SK-N-SH treated with all-trans-retinoic acid at 6 μM for 48 hours (cell line): ENCODE measurements around the gene CNMD.

ENCODE experiments used
- ATAC-seq: fragments of 200-7000 bp; cut with Tn5 transposase; 3 replicates; pipeline ENCODE4 v1.9.1; 2020; ENCODE audit warnings: mild to moderate bottlenecking, moderate library complexity
- ARNTL ChIP-seq: fragments of 450-650 bp; formaldehyde crosslinking; IDR thresholded peaks from 2 replicates; pipeline ENCODE4 v1.5.0; 2020; ENCODE audit warnings: low read depth, mild to moderate bottlenecking, moderate library complexity, borderline replicate concordance
- CREB5 ChIP-seq: fragments of 250-450 bp; sonication (Bioruptor Pico); IDR thresholded peaks from 2 replicates; pipeline ENCODE4 v1.5.1; 2020; ENCODE audit warnings: low read depth, mild to moderate bottlenecking, moderate library complexity
- CSDC2 ChIP-seq: fragments of 250-450 bp; sonication (Bioruptor Pico); IDR thresholded peaks from 2 replicates; pipeline ENCODE4 v1.5.0; 2020; ENCODE audit warnings: mild to moderate bottlenecking, moderate library complexity
- CSRNP3 ChIP-seq: fragments of 250-450 bp; sonication (Bioruptor Pico); IDR thresholded peaks from 2 replicates; pipeline ENCODE4 v1.5.1; 2021; ENCODE audit warnings: mild to moderate bottlenecking, moderate library complexity
- ESRRG ChIP-seq: fragments of 250-450 bp; sonication (Bioruptor Pico); IDR thresholded peaks from 2 replicates; pipeline ENCODE4 v1.6.1; 2021; ENCODE audit warnings: mild to moderate bottlenecking
- GLIS3 ChIP-seq: fragments of 250-450 bp; sonication (Bioruptor Pico); IDR thresholded peaks from 2 replicates; pipeline ENCODE4 v1.5.0; 2020; ENCODE audit warnings: mild to moderate bottlenecking, moderate library complexity
- ISL1 ChIP-seq: fragments of 250-450 bp; sonication (Bioruptor Pico); IDR thresholded peaks from 2 replicates; pipeline ENCODE4 v2.1.2; 2022; ENCODE audit warnings: mild to moderate bottlenecking, moderate library complexity
- OSR1 ChIP-seq: fragments of 250-450 bp; sonication (Bioruptor Pico); IDR thresholded peaks from 2 replicates; pipeline ENCODE4 v1.8.0; 2022; ENCODE audit warnings: moderate library complexity, mild to moderate bottlenecking, inconsistent platforms
- PATZ1 ChIP-seq: fragments of 250-450 bp; sonication (Bioruptor Pico); IDR thresholded peaks from 2 replicates; pipeline ENCODE4 v1.8.0; 2020; ENCODE audit warnings: mild to moderate bottlenecking, moderate library complexity, borderline replicate concordance
- PPARA ChIP-seq: fragments of 250-450 bp; sonication (Bioruptor Pico); IDR thresholded peaks from 2 replicates; pipeline ENCODE4 v1.5.0; 2020; ENCODE audit warnings: mild to moderate bottlenecking, borderline replicate concordance
- RARB ChIP-seq: fragments of 250-450 bp; sonication (Bioruptor Pico); IDR thresholded peaks from 2 replicates; pipeline ENCODE4 v1.8.0; 2021; ENCODE audit warnings: mild to moderate bottlenecking, moderate library complexity
- SNAI2 ChIP-seq: fragments of 250-450 bp; sonication (Bioruptor Pico); IDR thresholded peaks from 2 replicates; pipeline ENCODE4 v1.5.0; 2020; ENCODE audit warnings: mild to moderate bottlenecking, moderate library complexity
- TCF4 ChIP-seq: fragments of 250-450 bp; sonication (Bioruptor Pico); IDR thresholded peaks from 2 replicates; pipeline ENCODE4 v1.8.0; 2021; ENCODE audit warnings: mild to moderate bottlenecking, moderate library complexity, borderline replicate concordance
- ZC3H10 ChIP-seq: fragments of 250-450 bp; sonication (Bioruptor Pico); IDR thresholded peaks from 2 replicates; pipeline ENCODE4 v1.5.1; 2021; ENCODE audit warnings: mild to moderate bottlenecking, moderate library complexity
- ZFP30 ChIP-seq: fragments of 450-650 bp; formaldehyde crosslinking; IDR thresholded peaks from 2 replicates; pipeline ENCODE4 v1.5.0; 2022; ENCODE audit warnings: mild to moderate bottlenecking, moderate library complexity
- ZNF565 ChIP-seq: fragments of 450-650 bp; formaldehyde crosslinking; conservative IDR thresholded peaks from 2 replicates; pipeline ENCODE4 v1.5.0; 2020; ENCODE audit warnings: low read depth, mild to moderate bottlenecking, moderate library complexity
- ZNF70 ChIP-seq: fragments of 450-650 bp; formaldehyde crosslinking; IDR thresholded peaks from 2 replicates; pipeline ENCODE4 v1.5.0; 2020; ENCODE audit warnings: mild to moderate bottlenecking, moderate library complexity
- ZNF8 ChIP-seq: fragments of 450-650 bp; formaldehyde crosslinking; IDR thresholded peaks from 2 replicates; pipeline ENCODE4 v1.5.0; 2020; ENCODE audit warnings: mild to moderate bottlenecking, moderate library complexity
- TF ChIP-seq, protein P1 (sequence below): fragments of 250-450 bp; sonication (Bioruptor Pico); IDR thresholded peaks from 2 replicates; pipeline ENCODE4 v1.8.0; 2021; ENCODE audit warnings: low read depth, mild to moderate bottlenecking, moderate library complexity, borderline replicate concordance
- TF ChIP-seq, protein P2 (sequence below): fragments of 250-450 bp; sonication (Bioruptor Pico); IDR thresholded peaks from 2 replicates; pipeline ENCODE4 v1.5.0; 2020; ENCODE audit warnings: mild to moderate bottlenecking, moderate library complexity

Gene CNMD

DNA sequence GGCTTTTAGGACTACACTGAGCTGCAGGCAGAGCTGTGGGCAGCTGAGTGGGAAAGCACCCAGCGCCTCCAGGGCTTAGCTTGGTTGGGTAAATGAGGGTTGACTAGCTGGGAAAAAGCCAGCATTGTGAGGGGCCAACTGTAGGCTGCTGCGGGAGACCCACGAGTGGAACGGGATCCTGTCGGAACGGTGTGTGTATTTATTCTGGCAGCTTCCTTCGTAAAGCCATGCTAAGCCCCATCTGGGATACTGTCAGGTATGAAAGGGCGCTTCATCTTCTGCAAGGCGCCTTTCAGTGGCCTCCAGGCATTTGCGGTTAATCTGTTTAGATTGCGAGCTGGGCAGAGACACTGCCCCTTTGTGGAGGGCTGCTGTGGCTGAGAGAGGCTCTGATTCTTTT lies 39.5 kb upstream of the CNMD start:
- no peak for TF ChIP-seq ZNF8 (CRISPR knock-in tag)
- no peak for TF ChIP-seq ESRRG
- no peak for ATAC-seq

DNA sequence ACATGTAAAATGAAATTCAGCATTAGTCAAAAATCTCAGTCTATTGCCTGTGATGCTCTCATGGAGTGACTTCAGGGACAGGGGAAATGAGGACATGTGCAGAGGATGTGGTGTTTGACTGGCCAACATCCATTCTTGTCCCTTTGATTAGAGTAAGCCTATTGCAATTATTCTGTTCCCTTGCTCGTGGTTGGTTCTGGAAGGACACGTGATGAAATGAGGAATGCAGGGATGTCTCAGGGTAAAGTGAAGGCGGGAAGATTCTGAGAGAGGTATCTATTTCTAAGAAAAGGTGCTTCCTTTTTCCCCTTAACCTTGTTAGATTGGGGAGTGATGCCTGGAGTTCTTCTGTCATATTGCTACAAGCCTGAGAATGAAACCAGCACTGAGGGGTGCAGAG lies 37.1 kb upstream of the CNMD start:
- TF ChIP-seq PPARA (CRISPR knock-in tag) (no peak), ZFP30 (CRISPR knock-in tag) (no peak), RARB (CRISPR knock-in tag) (no peak), ZC3H10 (no peak), CSDC2 (no peak), ZNF565 (CRISPR knock-in tag) (no peak), PATZ1 (CRISPR knock-in tag) (no peak), GLIS3 (CRISPR knock-in tag) (no peak), ESRRG (no peak), CSRNP3 (CRISPR knock-in tag) (no peak), TCF4 (CRISPR knock-in tag) (no peak), CREB5 (CRISPR knock-in tag) (no peak), ARNTL (no peak), OSR1 (CRISPR knock-in tag) (no peak), ZNF8 (CRISPR knock-in tag) (no peak)
- TF ChIP-seq, protein P1, sequence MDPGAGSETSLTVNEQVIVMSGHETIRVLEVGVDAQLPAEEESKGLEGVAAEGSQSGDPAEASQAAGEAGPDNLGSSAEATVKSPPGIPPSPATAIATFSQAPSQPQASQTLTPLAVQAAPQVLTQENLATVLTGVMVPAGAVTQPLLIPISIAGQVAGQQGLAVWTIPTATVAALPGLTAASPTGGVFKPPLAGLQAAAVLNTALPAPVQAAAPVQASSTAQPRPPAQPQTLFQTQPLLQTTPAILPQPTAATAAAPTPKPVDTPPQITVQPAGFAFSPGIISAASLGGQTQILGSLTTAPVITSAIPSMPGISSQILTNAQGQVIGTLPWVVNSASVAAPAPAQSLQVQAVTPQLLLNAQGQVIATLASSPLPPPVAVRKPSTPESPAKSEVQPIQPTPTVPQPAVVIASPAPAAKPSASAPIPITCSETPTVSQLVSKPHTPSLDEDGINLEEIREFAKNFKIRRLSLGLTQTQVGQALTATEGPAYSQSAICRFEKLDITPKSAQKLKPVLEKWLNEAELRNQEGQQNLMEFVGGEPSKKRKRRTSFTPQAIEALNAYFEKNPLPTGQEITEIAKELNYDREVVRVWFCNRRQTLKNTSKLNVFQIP (CRISPR knock-in tag): no peak
- ATAC-seq: no peak

- TF ChIP-seq SNAI2 (no peak), OSR1 (CRISPR knock-in tag) (no peak), ZNF565 (CRISPR knock-in tag) (no peak), RARB (CRISPR knock-in tag) (no peak), PATZ1 (CRISPR knock-in tag) (no peak), ZC3H10 (no peak), TCF4 (CRISPR knock-in tag) (no peak), ZNF70 (CRISPR knock-in tag) (no peak), CSRNP3 (CRISPR knock-in tag) (no peak), ZNF8 (CRISPR knock-in tag) (no peak), ISL1 (CRISPR knock-in tag) (no peak), GLIS3 (CRISPR knock-in tag) (no peak), PPARA (CRISPR knock-in tag) (no peak), CREB5 (CRISPR knock-in tag) (no peak), ARNTL (no peak)
- TF ChIP-seq, protein P1 (CRISPR knock-in tag): no peak
- TF ChIP-seq, protein P2, sequence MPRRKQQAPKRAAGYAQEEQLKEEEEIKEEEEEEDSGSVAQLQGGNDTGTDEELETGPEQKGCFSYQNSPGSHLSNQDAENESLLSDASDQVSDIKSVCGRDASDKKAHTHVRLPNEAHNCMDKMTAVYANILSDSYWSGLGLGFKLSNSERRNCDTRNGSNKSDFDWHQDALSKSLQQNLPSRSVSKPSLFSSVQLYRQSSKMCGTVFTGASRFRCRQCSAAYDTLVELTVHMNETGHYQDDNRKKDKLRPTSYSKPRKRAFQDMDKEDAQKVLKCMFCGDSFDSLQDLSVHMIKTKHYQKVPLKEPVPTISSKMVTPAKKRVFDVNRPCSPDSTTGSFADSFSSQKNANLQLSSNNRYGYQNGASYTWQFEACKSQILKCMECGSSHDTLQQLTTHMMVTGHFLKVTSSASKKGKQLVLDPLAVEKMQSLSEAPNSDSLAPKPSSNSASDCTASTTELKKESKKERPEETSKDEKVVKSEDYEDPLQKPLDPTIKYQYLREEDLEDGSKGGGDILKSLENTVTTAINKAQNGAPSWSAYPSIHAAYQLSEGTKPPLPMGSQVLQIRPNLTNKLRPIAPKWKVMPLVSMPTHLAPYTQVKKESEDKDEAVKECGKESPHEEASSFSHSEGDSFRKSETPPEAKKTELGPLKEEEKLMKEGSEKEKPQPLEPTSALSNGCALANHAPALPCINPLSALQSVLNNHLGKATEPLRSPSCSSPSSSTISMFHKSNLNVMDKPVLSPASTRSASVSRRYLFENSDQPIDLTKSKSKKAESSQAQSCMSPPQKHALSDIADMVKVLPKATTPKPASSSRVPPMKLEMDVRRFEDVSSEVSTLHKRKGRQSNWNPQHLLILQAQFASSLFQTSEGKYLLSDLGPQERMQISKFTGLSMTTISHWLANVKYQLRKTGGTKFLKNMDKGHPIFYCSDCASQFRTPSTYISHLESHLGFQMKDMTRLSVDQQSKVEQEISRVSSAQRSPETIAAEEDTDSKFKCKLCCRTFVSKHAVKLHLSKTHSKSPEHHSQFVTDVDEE (CRISPR knock-in tag): no peak
- no peak for ATAC-seq
These were observed 35.9 kb upstream of the CNMD start for GRCh38 chr13:52775511-52775910.
